Loucy (cell line): Measurements from ENCODE around the gene CCKAR.

Source experiments
- EZH2phosphoT487 ChIP-seq: fragments of 200-600 bp; IDR thresholded peaks from 2 replicates; pipeline ENCODE4 v1.6.1; 2018; ENCODE audit warnings: antibody characterized with exemption, mild to moderate bottlenecking, moderate library complexity, borderline replicate concordance
- TF ChIP-seq, protein P1 (sequence below): fragments of 200-600 bp; sonication (generic); conservative IDR thresholded peaks from 2 replicates; pipeline ENCODE4 v1.5.1; 2014; ENCODE audit warnings: mild to moderate bottlenecking, antibody characterized with exemption, low read length

DNA sequence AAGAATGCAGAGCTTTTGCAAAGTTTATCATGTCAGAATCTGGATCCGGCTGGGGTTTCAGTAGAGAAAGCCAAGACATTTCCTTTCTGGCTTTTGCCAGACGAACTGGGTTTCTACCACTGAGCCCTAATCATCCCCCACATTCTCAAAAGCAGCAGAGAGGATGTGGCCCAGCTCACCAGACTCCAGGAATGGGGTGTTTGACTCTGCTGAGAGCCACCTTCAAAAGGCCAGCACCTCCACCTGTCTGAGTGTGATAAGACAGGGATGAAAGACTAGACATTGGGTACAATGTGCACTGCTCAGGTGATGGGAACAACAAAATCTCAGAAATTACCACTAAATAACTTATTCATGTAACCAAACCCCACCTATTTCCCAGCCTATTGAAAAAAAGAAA lies 25.7 kb upstream of the CCKAR start:
- TF ChIP-seq, protein P1, sequence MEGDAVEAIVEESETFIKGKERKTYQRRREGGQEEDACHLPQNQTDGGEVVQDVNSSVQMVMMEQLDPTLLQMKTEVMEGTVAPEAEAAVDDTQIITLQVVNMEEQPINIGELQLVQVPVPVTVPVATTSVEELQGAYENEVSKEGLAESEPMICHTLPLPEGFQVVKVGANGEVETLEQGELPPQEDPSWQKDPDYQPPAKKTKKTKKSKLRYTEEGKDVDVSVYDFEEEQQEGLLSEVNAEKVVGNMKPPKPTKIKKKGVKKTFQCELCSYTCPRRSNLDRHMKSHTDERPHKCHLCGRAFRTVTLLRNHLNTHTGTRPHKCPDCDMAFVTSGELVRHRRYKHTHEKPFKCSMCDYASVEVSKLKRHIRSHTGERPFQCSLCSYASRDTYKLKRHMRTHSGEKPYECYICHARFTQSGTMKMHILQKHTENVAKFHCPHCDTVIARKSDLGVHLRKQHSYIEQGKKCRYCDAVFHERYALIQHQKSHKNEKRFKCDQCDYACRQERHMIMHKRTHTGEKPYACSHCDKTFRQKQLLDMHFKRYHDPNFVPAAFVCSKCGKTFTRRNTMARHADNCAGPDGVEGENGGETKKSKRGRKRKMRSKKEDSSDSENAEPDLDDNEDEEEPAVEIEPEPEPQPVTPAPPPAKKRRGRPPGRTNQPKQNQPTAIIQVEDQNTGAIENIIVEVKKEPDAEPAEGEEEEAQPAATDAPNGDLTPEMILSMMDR: no peak
- TF ChIP-seq EZH2phosphoT487: no peak
